Glutamatergic neuron (in vitro differentiated cells): ENCODE measurements around the gene EFNA5. TPM values are rescaled to one million over a fixed set of nuclear protein-coding genes. Genes with fewer than 3 reads are reported as not detected.
A peak's percentile ranks its signal among the peaks of the same experiment; 100 is the strongest.

Experiments
- DNase-seq: peaks from one replicate; pipeline ENCODE4 v3.0.0; 2022
- H3K27ac Mint-ChIP-seq: one replicate; pipeline ENCODE4 v1.8.0; 2020; ENCODE audit warnings: mild to moderate bottlenecking, mixed read lengths, inconsistent platforms; ENCODE audit not compliant: unreplicated experiment
- H3K27me3 Mint-ChIP-seq: one replicate; pipeline ENCODE4 v1.8.0; 2020; ENCODE audit warnings: mild to moderate bottlenecking, moderate library complexity, mixed read lengths, inconsistent platforms; ENCODE audit not compliant: unreplicated experiment
- H3K36me3 Mint-ChIP-seq: one replicate; pipeline ENCODE4 v1.8.0; 2020; ENCODE audit warnings: mild to moderate bottlenecking, mixed read lengths, inconsistent platforms; ENCODE audit not compliant: unreplicated experiment
- H3K4me1 Mint-ChIP-seq: one replicate; pipeline ENCODE4 v1.8.0; 2020; ENCODE audit warnings: mild to moderate bottlenecking, low read depth, mixed read lengths, inconsistent platforms; ENCODE audit not compliant: unreplicated experiment
- H3K4me3 Mint-ChIP-seq: one replicate; pipeline ENCODE4 v1.8.0; 2020; ENCODE audit warnings: mild to moderate bottlenecking, mixed read lengths, inconsistent platforms; ENCODE audit not compliant: unreplicated experiment
- H3K9me3 Mint-ChIP-seq: one replicate; pipeline ENCODE4 v1.8.0; 2020; ENCODE audit warnings: mild to moderate bottlenecking, moderate library complexity, mixed read lengths, inconsistent platforms; ENCODE audit not compliant: unreplicated experiment
- total RNA-seq: library from RNA; stranded (reverse); fragmentation: NEBNext Ultra II Directional; extraction: Animal tissue kit (Norgen Biotek cat#: 25700); gene quantifications from one replicate; pipeline ENCODE4 v1.2.1, GENCODE V29; 2021; ENCODE audit not compliant: unreplicated experiment
- TF ChIP-seq, protein P1 (sequence below): fragments of 200-600 bp; sonication (generic); IDR thresholded peaks from one replicate; pipeline ENCODE4 v1.5.0; 2021; ENCODE audit not compliant: partially characterized antibody, unreplicated experiment

Gene EFNA5
- total RNA-seq, 1 donor from 2014 or later = 158 TPM

DNA sequence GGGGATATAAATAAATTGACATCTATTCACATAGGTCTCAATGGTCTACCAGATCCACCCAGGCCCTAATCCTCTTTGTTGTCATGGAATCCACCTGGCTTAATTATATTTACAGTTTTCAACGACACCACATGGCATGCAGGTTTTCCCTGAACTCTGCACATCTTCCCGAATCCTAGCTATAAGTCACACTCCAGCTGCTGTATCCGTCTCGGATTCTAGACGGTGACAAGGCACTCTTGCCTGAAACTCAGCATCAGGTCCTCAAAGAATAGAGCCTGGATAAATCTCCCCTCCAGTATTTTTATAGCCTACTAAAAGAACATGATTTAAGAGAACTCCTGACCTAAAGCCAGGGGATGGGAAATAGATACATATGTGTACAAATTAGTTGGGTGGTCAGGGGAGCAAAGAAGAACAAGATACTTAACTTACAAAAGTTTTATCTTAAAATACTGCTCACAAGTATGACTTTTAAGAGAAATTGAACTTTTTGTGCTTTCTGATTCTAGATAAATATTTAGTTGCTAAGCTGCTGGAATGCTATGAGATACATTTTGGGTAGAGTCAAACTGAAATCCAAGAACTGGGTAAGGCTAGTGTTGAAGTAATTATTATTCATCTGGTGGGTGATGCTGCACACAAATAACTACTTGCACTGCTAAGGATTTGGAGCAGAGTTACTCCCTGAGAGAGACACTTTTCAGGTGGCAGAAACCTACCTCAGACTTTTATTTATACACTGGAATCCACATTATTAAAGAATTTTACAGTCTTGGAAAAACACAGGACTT, 187.3 kb downstream of the EFNA5 start:
- Mint-ChIP-seq H3K27ac (peak overlapping the region; percentile 0), H3K36me3 (no peaks in the 10 kb centered on the region), H3K4me3 (no peak overlapping the region), H3K27me3 (no peaks in the 10 kb centered on the region), H3K9me3 (peaks cover 4% of the 10 kb centered on the region), H3K4me1 (peaks cover 49% of the 10 kb centered on the region)
- TF ChIP-seq, protein P1, sequence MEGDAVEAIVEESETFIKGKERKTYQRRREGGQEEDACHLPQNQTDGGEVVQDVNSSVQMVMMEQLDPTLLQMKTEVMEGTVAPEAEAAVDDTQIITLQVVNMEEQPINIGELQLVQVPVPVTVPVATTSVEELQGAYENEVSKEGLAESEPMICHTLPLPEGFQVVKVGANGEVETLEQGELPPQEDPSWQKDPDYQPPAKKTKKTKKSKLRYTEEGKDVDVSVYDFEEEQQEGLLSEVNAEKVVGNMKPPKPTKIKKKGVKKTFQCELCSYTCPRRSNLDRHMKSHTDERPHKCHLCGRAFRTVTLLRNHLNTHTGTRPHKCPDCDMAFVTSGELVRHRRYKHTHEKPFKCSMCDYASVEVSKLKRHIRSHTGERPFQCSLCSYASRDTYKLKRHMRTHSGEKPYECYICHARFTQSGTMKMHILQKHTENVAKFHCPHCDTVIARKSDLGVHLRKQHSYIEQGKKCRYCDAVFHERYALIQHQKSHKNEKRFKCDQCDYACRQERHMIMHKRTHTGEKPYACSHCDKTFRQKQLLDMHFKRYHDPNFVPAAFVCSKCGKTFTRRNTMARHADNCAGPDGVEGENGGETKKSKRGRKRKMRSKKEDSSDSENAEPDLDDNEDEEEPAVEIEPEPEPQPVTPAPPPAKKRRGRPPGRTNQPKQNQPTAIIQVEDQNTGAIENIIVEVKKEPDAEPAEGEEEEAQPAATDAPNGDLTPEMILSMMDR = no peak
- DNase-seq = no peak

DNA sequence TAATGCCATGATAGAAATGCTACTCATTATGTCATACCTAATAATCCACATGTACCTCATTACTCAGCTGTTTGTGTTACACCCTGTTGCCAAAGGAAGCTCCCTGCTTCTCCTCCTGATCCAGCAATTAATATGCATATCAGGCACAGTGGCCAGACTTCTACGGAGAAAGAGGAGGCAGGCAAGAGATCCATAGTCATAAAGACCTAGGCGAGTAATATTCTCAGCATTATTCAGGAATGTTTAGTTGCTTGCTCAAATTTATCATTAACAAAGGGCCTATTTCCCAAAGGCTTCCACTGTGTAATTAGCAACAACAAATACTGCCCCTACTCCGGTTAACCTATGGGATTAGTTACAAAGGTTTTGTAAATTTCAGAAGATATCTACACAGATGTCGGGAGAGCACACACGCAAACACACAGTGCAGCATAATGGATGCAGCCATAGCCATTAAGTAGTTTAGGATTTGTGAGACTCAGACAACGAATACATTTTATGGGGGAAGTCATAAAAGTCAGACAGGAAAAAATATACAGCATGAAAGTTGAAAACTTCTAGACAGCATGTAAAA, 192.6 kb downstream of the EFNA5 start:
- Mint-ChIP-seq H3K27ac (no peak overlapping the region), H3K4me3 (no peak overlapping the region), H3K36me3 (no peaks in the 10 kb centered on the region), H3K9me3 (peaks cover 2% of the 10 kb centered on the region), H3K4me1 (peaks cover 29% of the 10 kb centered on the region), H3K27me3 (no peaks in the 10 kb centered on the region)
- TF ChIP-seq, protein P1 = no peak
- no peak for DNase-seq

- no peak overlapping the region for H3K4me3 Mint-ChIP-seq
- peaks cover 3% of the 10 kb centered on the region for H3K9me3 Mint-ChIP-seq
- H3K4me1 Mint-ChIP-seq = peaks cover 32% of the 10 kb centered on the region
- H3K27me3 Mint-ChIP-seq = peaks cover 2% of the 10 kb centered on the region
- TF ChIP-seq, protein P1 = no peak
- DNase-seq = no peak
- H3K36me3 Mint-ChIP-seq = no peaks in the 10 kb centered on the region
- no peak overlapping the region for H3K27ac Mint-ChIP-seq
These were observed 193.2 kb downstream of the EFNA5 start for GRCh38 chr5:107477492-107477891.

- TF ChIP-seq, protein P1 = no peak
- no peak overlapping the region for H3K4me3 Mint-ChIP-seq
- peaks cover 33% of the 10 kb centered on the region for H3K4me1 Mint-ChIP-seq
- DNase-seq = no peak
- H3K9me3 Mint-ChIP-seq = peaks cover 5% of the 10 kb centered on the region
- H3K27me3 Mint-ChIP-seq = peaks cover 2% of the 10 kb centered on the region
- no peaks in the 10 kb centered on the region for H3K36me3 Mint-ChIP-seq
- peak overlapping the region; percentile 44 for H3K27ac Mint-ChIP-seq
These were observed 194.0 kb downstream of the EFNA5 start for GRCh38 chr5:107476783-107477182.
